Colonic mucosa (tissue), 4 donors: Measurements from ENCODE around the gene GRAMD2B. TPM values are rescaled to one million over a fixed set of nuclear protein-coding genes. Genes with fewer than 3 reads are reported as not detected.
A peak's percentile ranks its signal among the peaks of the same experiment; 100 is the strongest.

Experiments
- DNase-seq: peaks from one replicate; pipeline ENCODE4 v3.0.0-alpha.2; 2020
- H3K27ac ChIP-seq: fragments of 200-600 bp; one replicate; pipeline ENCODE4 v1.8.0; 2021
- H3K27me3 ChIP-seq: fragments of 200-600 bp; one replicate; pipeline ENCODE4 v1.8.0; 2021
- H3K36me3 ChIP-seq: fragments of 200-600 bp; one replicate; pipeline ENCODE4 v1.8.0; 2021
- H3K4me1 ChIP-seq: fragments of 200-600 bp; one replicate; pipeline ENCODE4 v1.8.0; 2021; ENCODE audit warnings: mild to moderate bottlenecking
- H3K4me3 ChIP-seq: fragments of 200-600 bp; one replicate; pipeline ENCODE4 v1.8.0; 2021
- H3K9ac ChIP-seq, 2 donors: one replicate each; pipeline ENCODE4 v1.7.0; 2013; ENCODE audit warnings: control low read depth in 2 of 2, low read depth in 2 of 2, low read length in 2 of 2
- H3K9me3 ChIP-seq: fragments of 200-600 bp; one replicate; pipeline ENCODE4 v1.8.0; 2021
- CTCF ChIP-seq: fragments of 200-600 bp; IDR thresholded peaks from one replicate; pipeline ENCODE4 v1.8.0; 2022; ENCODE audit warnings: antibody characterized with exemption, mild to moderate bottlenecking
- intact Hi-C: fragments of 100-400 bp; cut with DNase I; formaldehyde crosslinking; loops from one replicate; pipeline ENCODE4 v1.14.1; 2022
- total RNA-seq, 2 donors: library from RNA; stranded (reverse); fragmentation: NEBNext Ultra II Directional in 1 of 2; extraction: Animal tissue kit (Norgen Biotek cat#: 25700) in 1 of 2; gene quantifications; one replicate each; pipeline ENCODE4 v1.2.1, GENCODE V29; 2021
- donor health status: healthy.
- donor health status: DM: no; HTN: no; CAD: no.
- donor health status: DM: no; HTN: no; CAD: no.

The GRAMD2B gene
- total RNA-seq, 2 donors from 2014 or later, result 30.9 to 60.4 TPM

- Histone ChIP-seq H3K27ac (peak overlapping the region; percentile 43), H3K27me3 (no peaks in the 10 kb centered on the region), H3K36me3 (no peaks in the 10 kb centered on the region), H3K9me3 (no peaks in the 10 kb centered on the region), H3K4me3 (no peak overlapping the region), H3K9ac (no peak overlapping the region), H3K4me1 (no peaks in the 10 kb centered on the region)
- intact Hi-C loops, result no loop called here
- DNase-seq, result no peak
- TF ChIP-seq CTCF, result no peak
These were observed 104.7 kb downstream of the GRAMD2B start for GRCh38 chr5:126527892-126528291.

GRCh38 chr5:126531543-126532120 is 108.4 kb downstream of the GRAMD2B start:
- no peak overlapping the region for H3K27ac ChIP-seq
- no peak overlapping the region for H3K9ac ChIP-seq
- H3K27me3 ChIP-seq, result no peaks in the 10 kb centered on the region
- no peak for DNase-seq
- no peaks in the 10 kb centered on the region for H3K4me1 ChIP-seq
- no peaks in the 10 kb centered on the region for H3K9me3 ChIP-seq
- TF ChIP-seq CTCF, result no peak
- no peak overlapping the region for H3K4me3 ChIP-seq
- no peaks in the 10 kb centered on the region for H3K36me3 ChIP-seq
- intact Hi-C loops, result no loop called here

- no peaks in the 10 kb centered on the region for H3K9me3 ChIP-seq
- no peak overlapping the region for H3K4me3 ChIP-seq
- H3K36me3 ChIP-seq, result no peaks in the 10 kb centered on the region
- H3K27ac ChIP-seq, result no peak overlapping the region
- no peak for DNase-seq
- no peak for TF ChIP-seq CTCF
- no peak overlapping the region for H3K9ac ChIP-seq
- H3K27me3 ChIP-seq, result no peaks in the 10 kb centered on the region
- no peaks in the 10 kb centered on the region for H3K4me1 ChIP-seq
- intact Hi-C loops, result no loop called here
These were observed 111.3 kb downstream of the GRAMD2B start for GRCh38 chr5:126534553-126534952.

- H3K27me3 ChIP-seq, result no peaks in the 10 kb centered on the region
- no peak overlapping the region for H3K27ac ChIP-seq
- H3K36me3 ChIP-seq, result no peaks in the 10 kb centered on the region
- DNase-seq, result no peak
- no peak overlapping the region for H3K9ac ChIP-seq
- no peak overlapping the region for H3K4me3 ChIP-seq
- no peaks in the 10 kb centered on the region for H3K4me1 ChIP-seq
- H3K9me3 ChIP-seq, result no peaks in the 10 kb centered on the region
- TF ChIP-seq CTCF, result no peak
- intact Hi-C loops, result no loop called here
These were observed 112.8 kb downstream of the GRAMD2B start for GRCh38 chr5:126535856-126536545.

- intact Hi-C loops, result no loop called here
These were observed 113.7 kb downstream of the GRAMD2B start for GRCh38 chr5:126536874-126537273.

More at GRCh38 chr5:126536874-126537273, 113.7 kb downstream of the GRAMD2B start:
- Histone ChIP-seq H3K9me3 (no peaks in the 10 kb centered on the region), H3K4me1 (no peaks in the 10 kb centered on the region), H3K27me3 (no peaks in the 10 kb centered on the region), H3K27ac (no peak overlapping the region), H3K36me3 (no peaks in the 10 kb centered on the region), H3K4me3 (no peak overlapping the region), H3K9ac (no peak overlapping the region)
- DNase-seq, result no peak
- no peak for TF ChIP-seq CTCF
